Kidney (tissue), 14 donors: Measurements from ENCODE around the gene TCEAL8. TPM values are rescaled to one million over a fixed set of nuclear protein-coding genes. Genes with fewer than 3 reads are reported as not detected.

Source experiments
- DNase-seq, 5 donors: peaks; one replicate each; pipeline ENCODE4 v3.0.0-alpha.2; 2013 to 2020
- FAIRE-seq: peaks from 2 replicates; lab custom pipeline; 2012; peaks lifted over from hg19 to GRCh38; lab: Jason Lieb, UNC
- H3K27ac ChIP-seq, 2 donors: one replicate each; pipeline ENCODE4 v1.7.0; 2013; ENCODE audit warnings: low read depth in 2 of 2, low read length in 2 of 2, inconsistent platforms in 1 of 2
- H3K27me3 ChIP-seq: one replicate; pipeline ENCODE4 v1.7.1; 2013; ENCODE audit warnings: low read length, inconsistent platforms; ENCODE audit not compliant: control insufficient read depth, insufficient read depth
- H3K36me3 ChIP-seq, 3 donors: one replicate each; pipeline versions ENCODE4 v1.7.0 to v1.7.1; 2013; ENCODE audit warnings: low read length in 3 of 3, control low read depth in 1 of 3, inconsistent platforms in 1 of 3; ENCODE audit not compliant: insufficient read depth in 3 of 3, control insufficient read depth in 2 of 3
- H3K4me1 ChIP-seq, 3 donors: one replicate each; pipeline versions ENCODE4 v1.7.0 to v1.7.1; 2013; ENCODE audit warnings: low read length in 3 of 3, inconsistent platforms in 1 of 3, low read depth in 1 of 3; ENCODE audit not compliant: control insufficient read depth in 2 of 3, insufficient read depth in 2 of 3
- H3K4me3 ChIP-seq, 3 donors: one replicate each; pipeline versions ENCODE4 v1.7.0 to v1.8.1; 2013; ENCODE audit warnings: low read length in 3 of 3, control low read depth in 1 of 3, inconsistent platforms in 1 of 3
- H3K9ac ChIP-seq, 3 donors: one replicate each; pipeline versions ENCODE4 v1.7.0 to v1.7.1; 2013; ENCODE audit warnings: low read length in 3 of 3, control low read depth in 1 of 3, inconsistent platforms in 1 of 3
- H3K9me3 ChIP-seq, 3 donors: one replicate each; pipeline versions ENCODE4 v1.7.0 to v1.7.1; 2013; ENCODE audit warnings: low read length in 3 of 3, control low read depth in 1 of 3, inconsistent platforms in 1 of 3; ENCODE audit not compliant: control insufficient read depth in 2 of 3, insufficient read depth in 1 of 3
- intact Hi-C: fragments of 100-400 bp; cut with DNase I; formaldehyde crosslinking; loops from one replicate; pipeline ENCODE4 v1.11.1; 2022
- polyA plus RNA-seq: library from polyadenylated mRNA; stranded (reverse); fragments of 350-450 nt; fragmentation: Illumina TruSeq; extraction: RNeasy Lipid Tissue Mini Kit (QIAGEN cat#74804); gene quantifications from one replicate; pipeline ENCODE4 v1.2.3, GENCODE V29; 2014; ENCODE audit warnings: low read depth, low replicate concordance; ENCODE audit not compliant: insufficient read depth
- total RNA-seq: library from RNA; stranded (reverse); fragmentation: NEBNext Ultra II Directional; extraction: Animal tissue kit (Norgen Biotek cat#: 25700); gene quantifications from one replicate; pipeline ENCODE4 v1.2.1, GENCODE V29; 2021
- TF ChIP-seq, protein P1 (sequence below): IDR thresholded peaks from 3 replicates; pipeline ENCODE4 v1.5.1; 2012; ENCODE audit warnings: mild to moderate bottlenecking, moderate library complexity, borderline replicate concordance; ENCODE audit not compliant: insufficient read depth; ENCODE audit errors: extremely low read depth
- donor health status: control.
- donor health status: control.
- donor health status: control.
- donor health status: control.
- donor health status: control.
- donor health status: DM: yes; HTN: yes; CAD: no.
- donor health status: Normal renal cell carcinoma (clear cell type).

Gene TCEAL8
- total and polyA plus RNA-seq, 2 donors from 2014 or later = 49.7 to 88.5 TPM

GRCh38 chrX:103293118-103293517, 38.2 kb upstream of the TCEAL8 start:
- Histone ChIP-seq H3K4me3 (no peak overlapping the region), H3K9ac (no peak overlapping the region), H3K27me3 (no peaks in the 10 kb centered on the region), H3K4me1 (no peaks in the 10 kb centered on the region), H3K36me3 (no peaks in the 10 kb centered on the region), H3K27ac (no peak overlapping the region), H3K9me3 (no peaks in the 10 kb centered on the region)
- DNase-seq (no peak), FAIRE-seq (no peak)
- intact Hi-C loops = no loop called here
- TF ChIP-seq, protein P1, sequence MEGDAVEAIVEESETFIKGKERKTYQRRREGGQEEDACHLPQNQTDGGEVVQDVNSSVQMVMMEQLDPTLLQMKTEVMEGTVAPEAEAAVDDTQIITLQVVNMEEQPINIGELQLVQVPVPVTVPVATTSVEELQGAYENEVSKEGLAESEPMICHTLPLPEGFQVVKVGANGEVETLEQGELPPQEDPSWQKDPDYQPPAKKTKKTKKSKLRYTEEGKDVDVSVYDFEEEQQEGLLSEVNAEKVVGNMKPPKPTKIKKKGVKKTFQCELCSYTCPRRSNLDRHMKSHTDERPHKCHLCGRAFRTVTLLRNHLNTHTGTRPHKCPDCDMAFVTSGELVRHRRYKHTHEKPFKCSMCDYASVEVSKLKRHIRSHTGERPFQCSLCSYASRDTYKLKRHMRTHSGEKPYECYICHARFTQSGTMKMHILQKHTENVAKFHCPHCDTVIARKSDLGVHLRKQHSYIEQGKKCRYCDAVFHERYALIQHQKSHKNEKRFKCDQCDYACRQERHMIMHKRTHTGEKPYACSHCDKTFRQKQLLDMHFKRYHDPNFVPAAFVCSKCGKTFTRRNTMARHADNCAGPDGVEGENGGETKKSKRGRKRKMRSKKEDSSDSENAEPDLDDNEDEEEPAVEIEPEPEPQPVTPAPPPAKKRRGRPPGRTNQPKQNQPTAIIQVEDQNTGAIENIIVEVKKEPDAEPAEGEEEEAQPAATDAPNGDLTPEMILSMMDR = no peak

- Histone ChIP-seq H3K36me3 (no peaks in the 10 kb centered on the region), H3K27ac (no peak overlapping the region), H3K27me3 (no peaks in the 10 kb centered on the region), H3K9ac (no peak overlapping the region), H3K4me1 (no peaks in the 10 kb centered on the region), H3K9me3 (no peaks in the 10 kb centered on the region), H3K4me3 (no peak overlapping the region)
- intact Hi-C loops = no loop called here
- TF ChIP-seq, protein P1 = no peak
- DNase-seq (no peak), FAIRE-seq (no peak)
These were observed 24.7 kb upstream of the TCEAL8 start for GRCh38 chrX:103279624-103280023.

GRCh38 chrX:103276581-103277002, 21.6 kb upstream of the TCEAL8 start, which contains the start of gene TCEAL5:
TSS of gene TCEAL5 (minus strand) at chrX:103276750. CDS start at chrX:103274563, 2,187 bp downstream.
- no peaks in the 10 kb centered on the region for H3K36me3 ChIP-seq
- peaks cover 2% of the 10 kb centered on the region for H3K27me3 ChIP-seq
- H3K4me3 ChIP-seq = peak within 1 kb of the TSS in 2 of 3 donors; percentile 5 to 73
- FAIRE-seq (no peak), DNase-seq (peak in 4 of 5 donors; percentile 65 to 82 (median 72))
- no peaks in the 10 kb centered on the region for H3K9me3 ChIP-seq
- TF ChIP-seq, protein P1 = no peak
- intact Hi-C loops = no loop called here
- H3K27ac ChIP-seq = no peak within 1 kb of the TSS
- no peaks in the 10 kb centered on the region for H3K4me1 ChIP-seq
- H3K9ac ChIP-seq = peak within 1 kb of the TSS in 1 of 3 donors; percentile 36

- H3K4me1 ChIP-seq = no peaks in the 10 kb centered on the region
- H3K36me3 ChIP-seq = no peaks in the 10 kb centered on the region
- intact Hi-C loops = no loop called here
- H3K9ac ChIP-seq = peak overlapping the region in 1 of 3 donors; percentile 36
- H3K27ac ChIP-seq = no peak overlapping the region
- TF ChIP-seq, protein P1 = no peak
- H3K27me3 ChIP-seq = peaks cover 2% of the 10 kb centered on the region
- H3K4me3 ChIP-seq = peak overlapping the region in 2 of 3 donors; percentile 5 to 73
- no peaks in the 10 kb centered on the region for H3K9me3 ChIP-seq
- DNase-seq (peak in 4 of 5 donors; percentile 11 to 47 (median 26)), FAIRE-seq (no peak)
These were observed 21.1 kb upstream of the TCEAL8 start for GRCh38 chrX:103275947-103276567.
